ENCODE results near the gene GEMIN4. TPM values are rescaled to one million over a fixed set of nuclear protein-coding genes. Genes with fewer than 3 reads are reported as not detected.
A peak's percentile ranks its signal among the peaks of the same experiment; 100 is the strongest.
"Not testable (repeated sequence)": the region's sequence is repeated elsewhere in the genome, so short reads cannot be mapped to it uniquely, and the experiment has no call there.

Gene GEMIN4
- total RNA-seq, 2 experiments from 2014 or later: 40.2 to 53.6 TPM

GRCh38 chr17:700504-701094 is 51.5 kb downstream of the GEMIN4 start:
- no peak overlapping the region for H3K4me3 ChIP-seq (ENCODE audit: low read depth, low read length, poor library complexity, severe bottlenecking)
- no peak overlapping the region for H2AFZ ChIP-seq (ENCODE audit: low read length)
- BruUV-seq (replicated peaks): no TSS peak
- H3K36me3 ChIP-seq (ENCODE audit: insufficient read depth, low read length): peaks cover 24% of the 10 kb centered on the region
- DNase-seq (ENCODE audit: low spot score): peak; percentile 52
- H4K20me1 ChIP-seq (ENCODE audit: insufficient read depth, low read length): 0 out of 2 replicates have a peak, but pooled peaks cover 5% of the 10 kb centered on the region
- no peaks in the 10 kb centered on the region for H3K9me2 ChIP-seq (ENCODE audit: insufficient read depth, low read length)
- H3K4me1 ChIP-seq (ENCODE audit: insufficient read depth, low read length, poor library complexity, severe bottlenecking): no peaks in the 10 kb centered on the region
- H3K9me3 ChIP-seq (ENCODE audit: low read length): no peaks in the 10 kb centered on the region
- TF ChIP-seq EZH2phosphoT487 (IDR thresholded peaks at IDR 0.05; ENCODE audit: borderline replicate concordance, low read depth, low read length) (no peak), CTCF (conservative IDR thresholded peaks at IDR 0.05; ENCODE audit: low read length) (peak; percentile 89)
- H3K27ac ChIP-seq (ENCODE audit: low read depth, low read length, poor library complexity, severe bottlenecking): no peak overlapping the region
- POLR2A ChIA-PET: interaction anchor here (0.6 to 1.6 kb wide), 2 partner anchors 34 to 284 kb away, joined by 3 read pairs; no protein-coding TSS in a partner anchor
- intact Hi-C loops (cut with micrococcal nuclease; ENCODE audit: unreplicated experiment): loop anchor here (1.0 kb wide), 1 partner anchor 288 kb away; no protein-coding TSS in a partner anchor
- H3K79me2 ChIP-seq (ENCODE audit: insufficient read depth, low read depth, low read length): no peaks in the 10 kb centered on the region
- CTCF ChIA-PET (ENCODE audit: unreplicated experiment): interaction anchor here (0.9 kb wide), 1 partner anchor 288 kb away, joined by 6 read pairs; no protein-coding TSS in a partner anchor
- no peak overlapping the region for H3K4me2 ChIP-seq (ENCODE audit: low read length)

- no peak overlapping the region for H2AFZ ChIP-seq (ENCODE audit: low read length)
- no peak for DNase-seq (ENCODE audit: low spot score)
- H3K9me2 ChIP-seq (ENCODE audit: insufficient read depth, low read length): no peaks in the 10 kb centered on the region
- H3K79me2 ChIP-seq (ENCODE audit: insufficient read depth, low read depth, low read length): no peaks in the 10 kb centered on the region
- TF ChIP-seq EZH2phosphoT487 (IDR thresholded peaks at IDR 0.05; ENCODE audit: borderline replicate concordance, low read depth, low read length): no peak
- TF ChIP-seq CTCF (conservative IDR thresholded peaks at IDR 0.05; ENCODE audit: low read length): no peak
- no peak overlapping the region for H3K4me3 ChIP-seq (ENCODE audit: low read depth, low read length, poor library complexity, severe bottlenecking)
- no peaks in the 10 kb centered on the region for H3K4me1 ChIP-seq (ENCODE audit: insufficient read depth, low read length, poor library complexity, severe bottlenecking)
- ChIA-PET CTCF (ENCODE audit: unreplicated experiment) (interaction anchor here (0.5 to 0.6 kb wide), 2 partner anchors 279 to 287 kb away, joined by 3 read pairs; no protein-coding TSS in a partner anchor), POLR2A (no interaction called here)
- no peaks in the 10 kb centered on the region for H3K9me3 ChIP-seq (ENCODE audit: low read length)
- intact Hi-C loops (cut with micrococcal nuclease; ENCODE audit: unreplicated experiment): loop anchor here (10.0 kb wide), 1 partner anchor 305 kb away; no protein-coding TSS in a partner anchor
- peaks cover 33% of the 10 kb centered on the region for H3K36me3 ChIP-seq (ENCODE audit: insufficient read depth, low read length)
- BruUV-seq (replicated peaks): no TSS peak
- 0 out of 2 replicates have a peak, but pooled peaks cover 2% of the 10 kb centered on the region for H4K20me1 ChIP-seq (ENCODE audit: insufficient read depth, low read length)
- H3K4me2 ChIP-seq (ENCODE audit: low read length): no peak overlapping the region
- no peak overlapping the region for H3K27ac ChIP-seq (ENCODE audit: low read depth, low read length, poor library complexity, severe bottlenecking)
Observed at GRCh38 chr17:699345-699744, 52.7 kb downstream of the GEMIN4 start.

- H3K79me2 ChIP-seq (ENCODE audit: insufficient read depth, low read depth, low read length); H2AFZ ChIP-seq (ENCODE audit: low read length); H4K20me1 ChIP-seq (ENCODE audit: insufficient read depth, low read length); H3K4me2 ChIP-seq (ENCODE audit: low read length); DNase-seq (ENCODE audit: low spot score); H3K9me3 ChIP-seq (ENCODE audit: low read length); H3K4me3 ChIP-seq (ENCODE audit: low read depth, low read length, poor library complexity, severe bottlenecking); H3K27ac ChIP-seq (ENCODE audit: low read depth, low read length, poor library complexity, severe bottlenecking); BruUV-seq (replicated peaks); H3K4me1 ChIP-seq (ENCODE audit: insufficient read depth, low read length, poor library complexity, severe bottlenecking); H3K9me2 ChIP-seq (ENCODE audit: insufficient read depth, low read length): not testable (repeated sequence)
- POLR2A ChIA-PET: interaction anchor here (0.7 to 0.9 kb wide), 2 partner anchors 9 to 14 kb away, joined by 3 to 5 read pairs; no protein-coding TSS in a partner anchor
- intact Hi-C loops (cut with micrococcal nuclease; ENCODE audit: unreplicated experiment): loop anchor here (10.0 kb wide), 1 partner anchor 303 kb away; no protein-coding TSS in a partner anchor
- peaks cover 44% of the 10 kb centered on the region for H3K36me3 ChIP-seq (ENCODE audit: insufficient read depth, low read length)
- CTCF ChIA-PET (ENCODE audit: unreplicated experiment): interaction anchor here (0.8 kb wide), 1 partner anchor 96 kb away, joined by 3 read pairs; no protein-coding TSS in a partner anchor
Observed at GRCh38 chr17:698096-698495, 54.0 kb downstream of the GEMIN4 start.
